ENCODE data around the gene KCNQ4. TPM values are rescaled to one million over a fixed set of nuclear protein-coding genes. Genes with fewer than 3 reads are reported as not detected.

KCNQ4 gene
- total and polyA plus RNA-seq, 2 of the 8 experiments (the other 6 are each of a cell fraction or from before 2014, with no cell fraction given): 2.2 to 3.9 TPM

- TF ChIP-seq SAP30 (IDR thresholded peaks at IDR 0.05; ENCODE audit: insufficient read depth, insufficient replicate concordance, low read length) (no peak), SUZ12 (IDR thresholded peaks at IDR 0.05; ENCODE audit: low read length) (no peak), RBBP5 (IDR thresholded peaks at IDR 0.05; ENCODE audit: borderline replicate concordance, low read depth, low read length) (no peak)
- FAIRE-seq: no peak
- Histone ChIP-seq H3K56ac (replicated peaks; ENCODE audit: insufficient read length, low read depth, low read length) (no peak overlapping the region), H3K4me3 (ENCODE audit: extremely low read depth in 1 of 4, insufficient read depth in 2 of 4, low read depth in 3 of 4, low read length in 4 of 4) (no peak overlapping the region), H2AFZ (ENCODE audit: low read length) (no peak overlapping the region), H4K91ac (replicated peaks; ENCODE audit: insufficient read length, low read length) (no peak overlapping the region), H3K14ac (ENCODE audit: insufficient read length) (no peak overlapping the region), H2BK12ac (ENCODE audit: low read depth, low read length) (no peak overlapping the region), H3K4me2 (ENCODE audit: insufficient read depth in 1 of 2, low read depth in 2 of 2, low read length in 2 of 2) (no peak overlapping the region), H3K79me1 (ENCODE audit: low read depth, low read length) (peaks cover 2% of the 10 kb centered on the region; the same call in 1 of the 2 replicates), H4K5ac (ENCODE audit: insufficient read length, low read depth, low read length) (no peak overlapping the region), H4K20me1 (replicated peaks in 1 of 2; ENCODE audit: control insufficient read depth in 1 of 2, insufficient read depth in 2 of 2, low read length in 2 of 2) (peaks cover 1 to 3% of the 10 kb centered on the region in 2 experiments), H2BK15ac (ENCODE audit: low read length) (no peak overlapping the region), H3K4me1 (replicated peaks in 1 of 4; ENCODE audit: control insufficient read depth in 3 of 4, insufficient read depth in 4 of 4, low read length in 3 of 4) (no peaks in the 10 kb centered on the region), H3K36me3 (ENCODE audit: control insufficient read depth in 2 of 4, insufficient read depth in 4 of 4, low read length in 3 of 4) (peaks cover 24 to 75% (median 60%) of the 10 kb centered on the region in 4 experiments; a peak in 7 of 8 replicates), H3K79me2 (ENCODE audit: control insufficient read depth in 1 of 2, insufficient read depth in 2 of 2, low read length in 2 of 2) (no peaks in the 10 kb centered on the region), H3K23me2 (ENCODE audit: low read depth, low read length) (no peaks in the 10 kb centered on the region; the same call in 1 of the 2 replicates), H3K18ac (ENCODE audit: extremely low read depth, low read length) (no peak overlapping the region), H3K23ac (ENCODE audit: insufficient read length) (no peak overlapping the region), H2BK20ac (ENCODE audit: low read length) (no peak overlapping the region), H3K27me3 (replicated peaks in 1 of 4; ENCODE audit: control insufficient read depth in 3 of 4, extremely low read depth in 1 of 4, insufficient read depth in 3 of 4, low read length in 3 of 4) (no peaks in the 10 kb centered on the region), H2BK5ac (ENCODE audit: low read depth, low read length) (no peak overlapping the region), H2BK120ac (replicated peaks; ENCODE audit: low read depth, low read length) (no peak overlapping the region), H4K8ac (ENCODE audit: extremely low read depth, insufficient read depth, low read length) (no peak overlapping the region), H3K9me3 (ENCODE audit: insufficient read depth in 2 of 2, low read depth in 1 of 2, low read length in 1 of 2) (no peaks in the 10 kb centered on the region), H3K4ac (replicated peaks; ENCODE audit: insufficient read length, low read depth, low read length) (no peak overlapping the region), H3K9ac (replicated peaks in 1 of 4; ENCODE audit: extremely low read depth in 1 of 4, low read depth in 3 of 4, low read length in 3 of 4) (no peak overlapping the region), H3K27ac (ENCODE audit: low read depth, low read length) (no peak overlapping the region; the same call in 1 of the 2 replicates), H2AK5ac (ENCODE audit: low read depth, low read length) (no peak overlapping the region)
- ChIA-PET POLR2A (ENCODE audit: partially characterized antibody) (no interaction called here), CTCF (ENCODE audit: partially characterized antibody) (interaction anchor here (15.0 kb wide), 1 partner anchor 12 kb away, joined by 140 read pairs; no protein-coding TSS in a partner anchor)
- 90% methylated on average over 7 of the region's 7 CpGs; no CpG with 5 or more reads in 1 of the 2 experiments for WGBS, 2 experiments (ENCODE audit: extremely low coverage in 1 of 2, insufficient coverage in 1 of 2, insufficient read length in 1 of 2, insufficient replicate concordance in 2 of 2, low coverage in 1 of 2, low lambda C conversion rate in 2 of 2, missing lambda C conversion rate in 1 of 2)
- DNase-seq (ENCODE audit: low read depth in 1 of 2, low spot score in 2 of 2): no peak
Measured at GRCh38 chr1:40762144-40762923, 21.3 kb upstream of the KCNQ4 start.
